ENCODE measurements around the gene LSM14A. TPM values are rescaled to one million over a fixed set of nuclear protein-coding genes. Genes with fewer than 3 reads are reported as not detected.
A peak's percentile ranks its signal among the peaks of the same experiment; 100 is the strongest.
"Not testable (repeated sequence)": the region's sequence is repeated elsewhere in the genome, so short reads cannot be mapped to it uniquely, and the experiment has no call there.

Gene LSM14A
- total RNA-seq (2014; rRNA removed; shearing (Covaris generic)) = 33.5 and 49.8 TPM in 2 replicates
- polyA plus RNA-seq (2015; cell fraction: cytosol; rRNA removed) = 101 and 116 TPM in 2 replicates
- 35.4 and 46.8 TPM in 2 replicates for polyA plus RNA-seq (2015; cell fraction: nucleus; rRNA removed)

- DNase-seq (ENCODE audit: low read depth, low spot score) = peak; percentile 85
- in situ Hi-C loops (cut with HindIII; ENCODE audit: low pct_unique_long_range_greater_than_20kb, low sequenced_read_pairs) = no loop called here
Measured at GRCh38 chr19:34171877-34172660, at the start of gene LSM14A. Gene LSM14A, plus strand, starts transcription at chr19:34172504. Its CDS starts 139 bp downstream, at chr19:34172643.

DNA sequence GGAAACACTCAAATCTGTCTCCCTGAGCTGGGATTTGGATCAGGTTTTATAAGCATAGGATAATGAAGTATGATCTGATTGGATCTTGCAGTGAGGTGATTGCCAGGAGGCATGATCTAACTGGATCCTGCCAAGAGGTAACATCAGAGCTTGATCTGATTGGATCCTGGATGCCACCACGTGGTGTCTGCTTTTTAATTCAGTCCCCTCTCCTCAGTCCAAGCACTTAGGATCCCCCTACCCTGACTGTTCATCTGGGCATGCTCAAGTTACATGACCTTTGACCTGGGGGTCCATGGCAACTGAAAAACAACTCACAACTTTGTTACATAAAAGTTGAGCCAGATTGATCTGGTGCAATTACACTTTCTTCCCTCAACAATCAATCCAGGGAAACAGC lies 47.5 kb upstream of the LSM14A start:
- in situ Hi-C loops (cut with HindIII; ENCODE audit: low pct_unique_long_range_greater_than_20kb, low sequenced_read_pairs) = no loop called here

DNA sequence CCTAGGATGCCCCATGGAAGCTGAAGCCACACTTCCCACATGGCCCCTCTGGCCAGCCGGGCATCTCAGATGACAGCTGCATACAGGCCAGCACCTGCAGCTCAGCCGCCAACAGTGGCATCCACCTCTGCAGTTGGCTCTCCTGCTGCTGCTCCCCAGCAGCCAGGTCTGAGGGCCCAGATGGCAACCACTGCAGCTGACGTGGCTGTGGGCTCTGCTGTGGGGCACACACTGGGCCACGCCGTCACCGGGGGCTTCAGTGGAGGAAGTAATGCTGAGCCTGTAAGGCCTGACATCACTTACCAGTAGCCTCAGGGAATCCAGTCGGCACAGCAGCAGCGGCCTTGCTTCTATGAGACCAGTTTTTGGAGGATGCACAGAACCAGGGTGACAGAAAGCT lies 45.3 kb upstream of the LSM14A start:
- in situ Hi-C loops (cut with HindIII; ENCODE audit: low pct_unique_long_range_greater_than_20kb, low sequenced_read_pairs) = no loop called here

More for the DNA sequence above, 47.5 kb upstream of the LSM14A start:
- DNase-seq (ENCODE audit: low read depth, low spot score) = no peak

DNA sequence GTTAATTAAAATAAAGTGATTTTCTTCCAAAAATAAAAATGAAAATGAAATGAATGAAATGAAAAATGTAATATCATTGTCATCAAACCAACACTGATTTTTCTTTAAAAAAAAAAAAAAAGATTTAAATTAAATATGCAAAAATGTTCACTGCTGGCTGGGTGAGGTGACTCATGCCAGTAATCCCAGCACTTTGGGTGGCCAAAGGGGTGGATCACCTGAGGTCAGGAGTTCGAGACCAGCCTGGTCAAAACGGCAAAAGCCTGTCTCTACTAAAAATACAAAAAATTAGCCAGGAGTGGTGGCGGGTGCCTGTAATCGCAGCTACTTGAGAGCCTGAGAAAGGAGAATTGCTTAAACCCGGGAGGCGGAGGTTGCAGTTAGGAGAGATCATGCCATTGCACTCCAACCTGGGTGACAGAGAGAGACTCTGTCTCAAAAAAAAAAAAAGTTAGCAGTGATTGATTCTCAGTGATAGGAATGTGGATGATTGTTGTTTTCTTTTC lies 44.6 kb upstream of the LSM14A start:
- no peak for DNase-seq (ENCODE audit: low read depth, low spot score)
- in situ Hi-C loops (cut with HindIII; ENCODE audit: low pct_unique_long_range_greater_than_20kb, low sequenced_read_pairs) = no loop called here

More for the DNA sequence above, 45.3 kb upstream of the LSM14A start:
- DNase-seq (ENCODE audit: low read depth, low spot score) = no peak

- in situ Hi-C loops (cut with HindIII; ENCODE audit: low pct_unique_long_range_greater_than_20kb, low sequenced_read_pairs) = no loop called here
- DNase-seq (ENCODE audit: low read depth, low spot score) = no peak
Measured at GRCh38 chr19:34128558-34129250, 43.6 kb upstream of the LSM14A start.

GRCh38 chr19:34131100-34131499 lies 41.2 kb upstream of the LSM14A start:
- in situ Hi-C loops (cut with HindIII; ENCODE audit: low pct_unique_long_range_greater_than_20kb, low sequenced_read_pairs) = no loop called here
- DNase-seq (ENCODE audit: low read depth, low spot score) = no peak

- in situ Hi-C loops (cut with HindIII; ENCODE audit: low pct_unique_long_range_greater_than_20kb, low sequenced_read_pairs); DNase-seq (ENCODE audit: low read depth, low spot score): not testable (repeated sequence)
Measured at GRCh38 chr19:34132145-34132544, 40.2 kb upstream of the LSM14A start.

GRCh38 chr19:34132706-34133105 lies 39.6 kb upstream of the LSM14A start:
- in situ Hi-C loops (cut with HindIII; ENCODE audit: low pct_unique_long_range_greater_than_20kb, low sequenced_read_pairs); DNase-seq (ENCODE audit: low read depth, low spot score): not testable (repeated sequence)

DNA sequence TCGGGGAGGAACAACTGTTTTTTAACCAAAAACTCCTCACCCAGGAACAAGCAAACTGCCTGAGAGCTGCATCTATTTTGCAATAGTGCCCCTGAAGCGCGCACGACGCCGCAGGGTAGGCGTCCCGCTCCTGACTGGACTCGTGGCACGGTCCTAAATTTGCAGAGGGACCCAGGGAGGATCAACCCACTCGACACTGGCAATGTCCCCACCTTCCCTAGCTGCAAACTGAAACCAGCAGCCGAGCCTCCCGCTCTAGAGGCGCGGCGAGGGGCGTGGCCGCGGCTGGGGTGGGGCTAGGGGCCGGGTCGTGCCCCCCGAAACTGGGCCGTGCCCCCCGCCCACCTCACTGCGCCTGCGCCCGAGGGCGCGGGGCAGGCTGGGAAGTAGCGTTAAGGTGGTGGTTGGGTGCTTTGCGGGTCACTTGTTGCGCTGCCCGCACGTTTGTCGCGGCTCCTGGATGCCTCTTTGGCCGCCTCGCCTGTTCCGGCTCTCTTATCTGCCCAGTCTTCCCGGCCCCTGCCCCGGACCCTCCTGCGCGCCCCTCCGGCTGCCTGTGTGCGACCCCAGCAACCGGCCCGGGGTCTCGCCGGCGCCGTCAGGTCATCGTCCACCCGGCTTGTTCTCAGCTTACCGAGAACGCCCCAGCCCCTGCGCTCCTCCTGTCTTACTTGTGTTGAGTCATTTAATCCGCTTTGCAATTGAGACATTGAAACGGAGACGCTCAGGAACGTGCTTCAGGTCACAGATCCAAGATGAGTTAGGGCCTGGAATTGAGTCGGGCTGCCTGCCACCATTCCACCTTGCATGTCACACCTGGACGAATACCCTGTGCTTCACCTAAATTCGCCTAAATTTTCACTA lies 37.9 kb upstream of the LSM14A start:
- in situ Hi-C loops (cut with HindIII; ENCODE audit: low pct_unique_long_range_greater_than_20kb, low sequenced_read_pairs) = no loop called here
- peak; percentile 83 for DNase-seq (ENCODE audit: low read depth, low spot score)

GRCh38 chr19:34135054-34135800 lies 37.1 kb upstream of the LSM14A start:
- DNase-seq (ENCODE audit: low read depth, low spot score) = no peak

GRCh38 chr19:34135821-34136611 lies 36.3 kb upstream of the LSM14A start:
- in situ Hi-C loops (cut with HindIII; ENCODE audit: low pct_unique_long_range_greater_than_20kb, low sequenced_read_pairs) = no loop called here

More at GRCh38 chr19:34135054-34135800, 37.1 kb upstream of the LSM14A start:
- in situ Hi-C loops (cut with HindIII; ENCODE audit: low pct_unique_long_range_greater_than_20kb, low sequenced_read_pairs) = no loop called here

DNA sequence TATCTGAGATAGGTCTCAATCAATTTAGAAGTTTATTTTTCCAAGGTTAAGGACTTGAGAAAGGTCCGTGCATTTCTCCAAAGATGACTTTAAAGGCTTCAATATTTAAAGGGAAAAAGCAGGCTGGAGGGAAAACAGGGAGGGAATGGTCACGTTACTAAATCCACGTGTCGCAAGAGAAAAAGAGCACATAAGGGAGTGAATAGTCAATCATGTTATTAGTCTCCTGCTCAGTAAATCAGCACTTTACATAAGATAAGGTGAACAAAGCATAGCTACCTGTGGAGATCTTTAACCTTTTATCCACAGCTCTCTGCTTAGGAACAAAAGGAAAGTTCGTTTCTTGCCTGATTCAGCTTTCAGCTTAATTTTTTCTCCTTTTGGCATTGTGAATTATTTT lies 31.3 kb upstream of the LSM14A start:
- no peak for DNase-seq (ENCODE audit: low read depth, low spot score)
- in situ Hi-C loops (cut with HindIII; ENCODE audit: low pct_unique_long_range_greater_than_20kb, low sequenced_read_pairs) = no loop called here

More at GRCh38 chr19:34135821-34136611, 36.3 kb upstream of the LSM14A start:
- no peak for DNase-seq (ENCODE audit: low read depth, low spot score)

GRCh38 chr19:34142440-34142839 lies 29.9 kb upstream of the LSM14A start:
- in situ Hi-C loops (cut with HindIII; ENCODE audit: low pct_unique_long_range_greater_than_20kb, low sequenced_read_pairs) = no loop called here
- DNase-seq (ENCODE audit: low read depth, low spot score) = no peak

DNA sequence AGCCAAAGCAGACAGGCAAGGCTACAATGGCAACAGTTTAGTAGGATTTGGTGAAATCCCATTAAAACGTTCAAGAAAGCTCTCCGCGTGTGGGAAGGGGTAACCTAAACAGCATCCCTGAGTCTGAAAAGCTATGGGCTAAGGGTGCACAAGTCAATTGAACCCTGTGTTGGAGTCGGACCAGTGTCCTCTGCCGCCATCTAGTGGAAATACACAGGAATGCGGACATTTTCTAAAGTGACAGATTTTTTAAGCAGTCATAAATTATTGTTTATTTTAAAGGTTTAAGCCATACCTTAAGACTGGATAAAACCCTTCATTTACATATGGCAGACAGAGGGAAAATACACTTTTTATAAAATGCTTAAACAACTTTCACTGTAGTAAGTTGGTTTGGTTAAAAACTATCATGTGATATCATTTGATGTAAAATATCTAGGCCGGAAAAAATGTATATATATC lies 26.5 kb upstream of the LSM14A start:
- in situ Hi-C loops (cut with HindIII; ENCODE audit: low pct_unique_long_range_greater_than_20kb, low sequenced_read_pairs) = no loop called here
- DNase-seq (ENCODE audit: low read depth, low spot score) = peak; percentile 72

DNA sequence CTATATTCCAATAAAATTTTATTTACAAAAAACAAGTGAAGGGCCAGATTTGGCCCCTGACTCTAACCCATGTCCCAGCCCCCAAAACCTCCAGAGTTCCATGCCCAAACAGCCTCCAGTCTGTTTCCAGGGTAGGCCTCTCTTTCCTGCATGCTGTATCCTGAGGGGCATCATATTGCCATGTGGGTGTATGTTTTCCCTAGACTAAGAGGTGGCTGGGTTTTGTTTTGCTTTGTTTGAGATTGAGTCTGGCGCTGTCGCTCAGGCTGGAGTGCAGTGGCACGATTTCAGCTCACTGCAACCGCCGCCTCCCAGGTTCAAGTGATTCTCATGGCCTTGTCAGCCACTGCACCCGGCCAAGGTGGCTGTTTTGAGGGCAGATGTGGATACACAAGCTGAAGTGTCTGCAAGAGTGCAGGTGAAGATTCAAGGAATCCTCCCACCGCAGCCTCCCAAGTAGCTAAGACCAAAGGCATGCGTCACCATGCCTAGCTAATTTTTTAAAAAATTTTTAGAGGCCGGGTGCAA lies 23.6 kb upstream of the LSM14A start:
- no peak for DNase-seq (ENCODE audit: low read depth, low spot score)
- in situ Hi-C loops (cut with HindIII; ENCODE audit: low pct_unique_long_range_greater_than_20kb, low sequenced_read_pairs) = no loop called here

- no peak for DNase-seq (ENCODE audit: low read depth, low spot score)
- in situ Hi-C loops (cut with HindIII; ENCODE audit: low pct_unique_long_range_greater_than_20kb, low sequenced_read_pairs) = no loop called here
Measured at GRCh38 chr19:34149873-34150272, 22.4 kb upstream of the LSM14A start.

Measured in SK-MEL-5 (cell line).